ENCODE measurements around the gene AK4.
A peak's percentile ranks its signal among the peaks of the same experiment; 100 is the strongest.
"Not testable (repeated sequence)": the region's sequence is repeated elsewhere in the genome, so short reads cannot be mapped to it uniquely, and the experiment has no call there.

The AK4 gene

DNA sequence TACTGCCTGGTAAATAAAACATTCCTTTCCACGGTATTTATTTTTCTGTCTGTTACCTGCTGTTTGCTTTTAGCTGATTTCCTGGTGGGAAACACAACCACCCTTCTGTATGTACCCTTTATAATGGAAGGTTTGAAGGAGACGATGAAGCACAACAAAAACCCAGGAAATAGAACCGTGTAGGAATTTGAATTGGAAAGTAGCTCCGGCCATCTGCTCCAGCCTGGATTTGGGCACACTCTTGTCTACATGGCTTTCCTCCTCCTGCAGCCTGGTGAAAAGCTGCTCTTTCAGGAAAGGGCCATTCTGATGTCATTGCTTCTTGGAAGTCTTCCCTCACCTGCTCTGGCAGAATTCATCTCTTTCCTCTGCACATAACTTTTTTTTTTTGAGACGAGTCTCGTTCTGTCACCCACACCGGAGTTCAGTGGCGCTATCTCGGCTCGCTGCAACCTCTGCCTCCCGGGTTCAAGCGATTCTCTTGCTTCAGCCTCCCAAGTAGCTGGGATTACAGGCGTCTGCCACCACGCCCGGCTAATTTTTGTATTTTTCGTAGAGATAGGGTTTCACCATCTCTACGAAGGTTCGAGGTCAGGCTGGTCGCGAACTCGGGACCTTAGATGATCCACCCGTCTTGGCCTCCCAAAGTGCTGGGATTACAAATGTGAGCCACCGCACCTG is 2.7 kb downstream of the AK4 start:
- no peak for DNase-seq (ENCODE audit: low read depth, low spot score)

DNA sequence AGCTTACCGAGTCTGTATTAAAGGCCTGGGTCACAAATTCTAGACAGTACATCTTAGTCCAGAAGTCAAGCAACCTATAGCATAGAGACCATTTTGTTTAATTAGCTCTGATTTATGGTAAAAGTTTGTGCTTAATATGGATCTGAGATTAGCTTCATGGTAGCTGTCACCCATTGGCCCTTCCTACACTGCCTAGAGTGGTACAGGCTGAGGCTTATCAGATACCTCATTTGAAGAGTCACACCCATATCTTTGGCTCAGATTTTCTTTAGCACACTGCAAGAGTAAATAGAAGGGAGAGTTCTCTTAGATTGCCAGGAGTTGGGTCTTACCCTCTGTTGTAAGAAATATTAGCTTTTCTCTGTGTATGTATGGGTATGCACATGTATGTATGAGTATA is 3.6 kb downstream of the AK4 start:
- no peak for DNase-seq (ENCODE audit: low read depth, low spot score)

DNA sequence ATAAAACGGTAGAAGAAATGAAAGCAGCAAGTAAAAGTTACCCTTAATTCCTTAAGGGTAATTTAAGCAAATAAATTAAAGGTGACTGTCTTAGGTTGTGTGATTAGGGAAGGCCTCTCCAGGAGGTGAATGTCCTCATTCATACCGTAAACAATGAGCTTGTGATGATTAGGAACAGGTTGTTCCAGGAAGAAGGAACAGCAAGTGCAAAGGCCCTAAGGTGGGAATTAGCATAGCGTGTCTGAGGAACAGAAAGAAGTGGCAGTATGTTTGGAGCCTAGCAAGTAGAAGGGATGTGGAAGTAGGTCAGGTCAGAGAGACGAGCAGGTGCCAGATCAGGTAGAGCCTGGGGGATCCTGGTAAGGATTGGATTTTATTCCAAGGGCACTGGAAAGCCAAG is 5.6 kb downstream of the AK4 start:
- no peak for DNase-seq (ENCODE audit: low read depth, low spot score)

DNA sequence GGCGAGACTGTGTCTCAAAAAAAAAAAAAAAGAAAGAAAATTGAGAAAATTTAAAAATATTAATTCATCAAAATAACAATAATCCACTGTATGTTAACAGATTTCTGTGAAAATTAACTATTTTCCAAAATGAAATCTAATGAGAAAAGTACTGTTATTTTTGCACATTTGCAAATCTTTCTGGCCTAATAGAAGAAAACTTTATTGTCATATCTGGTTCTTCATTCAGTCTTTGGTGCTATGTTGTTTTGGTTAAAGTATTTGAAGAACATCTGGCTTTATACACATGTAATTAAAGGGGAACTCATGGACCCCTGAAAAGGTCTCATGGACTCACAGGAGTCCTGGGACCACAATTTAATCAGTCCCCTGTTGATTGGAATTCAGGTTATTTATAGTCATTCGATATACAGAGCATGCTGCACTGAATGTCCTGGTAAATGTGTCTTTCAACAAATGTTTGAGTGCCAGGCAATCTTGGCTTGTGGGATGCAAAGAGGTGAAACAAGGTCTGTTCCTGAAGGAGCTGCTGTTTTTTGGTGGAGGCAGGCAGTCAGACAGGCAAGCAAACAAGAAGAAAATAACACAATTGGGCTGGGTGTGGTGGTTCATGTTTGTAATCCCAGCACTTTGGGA is 9.0 kb downstream of the AK4 start:
- DNase-seq (ENCODE audit: low read depth, low spot score): no peak

DNA sequence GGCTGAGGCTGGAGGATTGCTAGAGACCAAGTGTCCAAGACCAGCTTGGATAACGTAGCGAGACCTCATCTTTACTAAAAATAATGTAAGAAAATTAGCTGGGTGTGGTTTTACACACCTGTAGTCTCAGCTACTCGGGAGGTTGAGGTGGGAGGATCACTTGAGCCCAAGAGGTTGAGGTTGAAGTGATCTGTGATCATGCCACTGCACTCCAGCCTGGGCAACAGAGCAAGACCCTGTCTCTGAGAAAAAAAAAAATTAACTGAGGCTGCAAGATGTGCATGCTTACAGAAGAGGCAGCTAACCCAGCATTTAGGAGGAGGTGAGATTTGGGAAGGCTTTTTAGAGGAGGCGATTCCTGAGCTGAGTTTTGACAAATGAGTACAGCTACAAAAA is 9.5 kb downstream of the AK4 start:
- no peak for DNase-seq (ENCODE audit: low read depth, low spot score)

DNA sequence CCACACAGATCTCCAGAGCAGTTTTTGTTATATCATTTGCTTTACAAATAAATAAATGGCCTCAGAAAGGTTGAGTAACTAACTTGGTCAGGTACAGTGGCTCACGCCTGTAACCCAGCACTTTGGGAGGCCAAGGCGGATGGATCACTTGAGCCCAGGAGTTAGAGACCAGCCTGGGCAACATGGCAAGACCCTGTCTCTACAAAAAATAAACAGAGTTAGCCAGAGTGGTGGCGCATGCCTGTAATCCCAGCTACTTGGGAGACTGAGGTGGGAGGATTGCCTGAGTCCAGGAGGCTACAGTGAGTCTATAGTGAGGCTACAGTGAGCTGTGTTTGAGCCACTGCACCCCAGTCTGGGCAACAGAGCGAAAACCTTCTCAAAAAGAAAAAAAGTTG is 11.3 kb downstream of the AK4 start:
- DNase-seq (ENCODE audit: low read depth, low spot score): not testable (repeated sequence)

DNA sequence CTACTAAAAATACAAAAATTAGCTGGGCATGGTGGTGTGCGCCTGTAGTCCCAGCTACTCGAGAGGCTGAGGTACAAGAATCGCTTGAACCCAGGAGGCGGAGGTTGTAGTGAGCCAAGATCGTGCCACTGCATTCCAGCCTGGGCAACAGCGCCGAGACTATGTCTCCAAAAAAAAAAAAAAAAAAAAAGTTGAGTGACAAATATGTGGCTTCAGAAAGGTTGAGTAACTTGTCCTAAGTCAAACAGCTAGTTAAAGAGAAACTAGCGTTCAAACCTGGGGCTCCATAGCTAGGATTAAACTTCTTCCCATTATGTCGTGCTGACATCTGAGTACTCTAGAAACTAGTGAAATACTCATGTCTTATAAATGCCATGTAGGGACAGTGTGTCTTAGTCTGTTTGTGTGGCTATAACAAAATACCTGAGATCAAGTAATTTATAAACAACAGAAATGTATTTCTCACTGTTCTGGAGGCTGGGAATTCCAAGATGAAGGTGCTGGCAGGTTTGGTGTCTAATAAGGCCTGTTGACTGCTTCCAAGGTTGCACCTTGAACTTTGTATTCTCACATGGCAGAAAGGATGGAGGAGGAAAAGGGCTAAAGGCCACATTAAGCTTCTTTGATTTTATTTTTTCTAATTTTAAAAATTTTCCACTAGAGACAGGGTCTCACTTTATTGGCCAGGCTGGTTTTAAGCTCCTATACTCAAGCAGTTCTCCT is 12.0 kb downstream of the AK4 start:
- DNase-seq (ENCODE audit: low read depth, low spot score): no peak

DNA sequence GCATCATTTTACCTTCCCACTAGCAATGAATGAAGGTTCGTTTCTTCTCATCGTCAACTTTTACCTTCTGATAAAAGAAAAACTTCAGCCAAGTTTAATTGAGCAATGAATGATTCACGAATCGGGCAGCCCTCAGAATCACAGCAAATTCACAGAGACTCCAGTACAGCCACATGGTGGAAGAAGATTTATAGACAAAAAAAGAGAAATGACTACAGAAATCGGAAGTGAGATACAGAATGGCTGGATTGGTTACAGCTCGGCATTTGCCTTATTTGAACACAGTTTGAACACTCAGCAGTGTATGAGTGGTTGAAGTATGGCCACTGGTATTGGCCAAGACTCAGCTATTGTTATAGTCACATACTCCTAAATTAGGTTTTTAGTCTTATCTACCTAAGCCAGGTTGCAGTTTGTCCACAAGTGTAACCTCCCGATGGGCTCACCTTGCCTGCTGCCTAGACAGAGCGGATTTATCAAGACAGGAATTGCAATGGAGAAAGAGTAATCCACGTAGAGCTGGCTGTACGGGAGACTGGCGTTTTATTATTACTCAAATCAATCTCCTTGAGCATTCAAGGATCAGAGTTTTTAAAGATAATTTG is 15.3 kb downstream of the AK4 start:
- no peak for DNase-seq (ENCODE audit: low read depth, low spot score)

DNA sequence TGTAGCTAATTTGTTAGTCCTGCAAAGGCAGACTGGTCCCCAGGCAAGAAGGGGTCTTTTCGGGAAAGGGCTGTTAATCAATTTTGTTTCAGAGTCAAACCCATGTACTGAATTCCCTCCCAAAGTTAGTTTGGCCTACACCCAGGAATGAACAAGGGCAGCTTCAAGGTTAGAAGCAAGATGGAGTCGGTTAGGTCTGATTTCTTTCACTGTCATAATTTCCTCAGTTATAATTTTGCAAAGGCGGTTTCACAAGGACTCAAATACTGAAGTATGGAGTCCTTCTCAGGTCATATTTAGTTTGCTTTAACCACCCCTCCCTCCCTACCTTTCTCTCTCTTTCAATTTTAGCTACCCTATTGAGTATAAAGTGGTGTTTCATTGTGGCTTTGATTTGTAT is 16.1 kb downstream of the AK4 start:
- DNase-seq (ENCODE audit: low read depth, low spot score): not testable (repeated sequence)

DNA sequence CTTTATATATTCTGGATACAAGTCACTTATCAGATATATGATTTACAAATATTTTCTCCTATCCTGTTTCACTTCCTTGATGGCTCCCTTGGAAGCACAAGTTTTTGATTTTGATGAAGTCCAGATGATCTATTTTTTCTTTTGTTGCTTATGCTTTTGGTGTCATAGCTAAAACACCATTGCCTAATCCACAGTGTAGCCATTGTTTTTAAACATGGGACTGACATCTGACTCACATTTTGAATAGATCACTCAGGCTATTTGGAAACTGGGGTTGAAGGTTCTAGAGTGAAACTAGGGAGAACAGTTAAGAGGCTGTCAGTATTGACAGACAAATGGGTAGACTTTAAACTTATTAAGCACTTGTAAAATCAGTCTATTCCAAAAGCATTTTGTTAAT is 16.6 kb downstream of the AK4 start:
- DNase-seq (ENCODE audit: low read depth, low spot score): no peak

DNA sequence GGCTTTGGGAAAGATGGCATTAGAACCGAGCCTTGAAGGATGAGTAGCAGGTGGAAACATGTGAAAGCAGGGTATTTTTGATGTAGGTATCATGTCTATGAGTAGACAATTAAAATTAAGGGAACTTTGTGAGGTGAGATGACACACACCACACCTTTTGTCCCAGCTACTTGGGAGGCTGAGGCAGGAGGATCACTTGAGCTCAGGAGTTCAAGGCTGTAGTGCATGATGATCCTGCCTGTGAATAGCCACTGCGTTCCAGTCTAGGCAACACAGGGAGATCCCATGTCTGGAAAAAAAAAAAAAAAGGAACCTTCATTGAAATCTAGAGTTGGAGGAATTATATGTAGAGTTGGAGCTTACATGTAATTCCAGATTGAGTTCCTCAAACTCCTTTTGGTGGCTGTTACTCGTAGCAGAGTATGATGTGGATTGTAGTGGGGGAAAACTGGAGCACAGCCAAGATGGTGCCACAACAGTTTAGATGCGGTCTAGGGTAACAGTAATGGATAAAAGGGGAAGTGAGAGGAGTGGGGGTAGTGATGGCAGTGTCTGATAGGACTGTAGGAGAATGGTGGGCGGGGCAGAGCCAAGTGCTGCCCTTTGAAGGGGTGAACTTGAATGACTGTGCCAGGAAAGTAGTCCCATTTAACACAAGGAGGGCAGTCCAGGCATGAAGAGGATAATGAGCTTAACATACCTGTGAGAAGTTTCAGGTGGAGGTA is 17.4 kb downstream of the AK4 start:
- no peak for DNase-seq (ENCODE audit: low read depth, low spot score)

DNA sequence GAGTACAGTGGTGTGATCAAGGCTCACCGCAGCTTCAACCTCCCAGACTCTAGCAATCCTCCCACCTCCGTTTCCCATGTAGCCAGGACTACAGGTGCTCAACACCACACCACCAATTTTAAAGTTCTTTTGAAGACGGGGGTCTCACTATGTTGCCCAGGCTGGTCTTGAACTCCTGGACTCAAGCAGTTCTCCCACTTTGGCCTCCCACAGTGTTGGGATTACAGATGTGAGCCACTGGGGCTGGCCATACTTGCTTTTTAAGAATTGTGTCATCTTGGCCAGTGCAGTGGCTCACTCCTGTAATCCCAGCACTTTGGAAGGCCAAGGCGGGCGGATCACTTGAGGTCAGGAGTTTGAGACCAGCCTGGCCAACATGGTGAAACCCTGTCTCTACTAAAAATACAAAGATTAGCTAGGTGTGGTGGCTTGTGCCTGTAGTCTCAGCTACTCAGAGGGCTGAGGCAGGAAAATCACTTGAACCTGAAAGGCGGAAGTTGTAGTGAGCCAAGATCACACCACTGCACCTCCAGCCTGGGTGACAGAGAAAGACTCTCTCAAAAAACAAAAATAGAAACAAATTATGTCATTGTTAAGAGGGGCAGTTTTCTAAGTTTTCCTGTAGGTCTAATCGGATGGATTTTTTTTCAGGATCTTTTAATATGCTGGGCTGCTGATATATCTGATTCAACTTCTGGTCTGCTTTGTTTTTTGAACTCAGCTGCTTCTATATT is 18.7 kb downstream of the AK4 start:
- no peak for DNase-seq (ENCODE audit: low read depth, low spot score)

DNA sequence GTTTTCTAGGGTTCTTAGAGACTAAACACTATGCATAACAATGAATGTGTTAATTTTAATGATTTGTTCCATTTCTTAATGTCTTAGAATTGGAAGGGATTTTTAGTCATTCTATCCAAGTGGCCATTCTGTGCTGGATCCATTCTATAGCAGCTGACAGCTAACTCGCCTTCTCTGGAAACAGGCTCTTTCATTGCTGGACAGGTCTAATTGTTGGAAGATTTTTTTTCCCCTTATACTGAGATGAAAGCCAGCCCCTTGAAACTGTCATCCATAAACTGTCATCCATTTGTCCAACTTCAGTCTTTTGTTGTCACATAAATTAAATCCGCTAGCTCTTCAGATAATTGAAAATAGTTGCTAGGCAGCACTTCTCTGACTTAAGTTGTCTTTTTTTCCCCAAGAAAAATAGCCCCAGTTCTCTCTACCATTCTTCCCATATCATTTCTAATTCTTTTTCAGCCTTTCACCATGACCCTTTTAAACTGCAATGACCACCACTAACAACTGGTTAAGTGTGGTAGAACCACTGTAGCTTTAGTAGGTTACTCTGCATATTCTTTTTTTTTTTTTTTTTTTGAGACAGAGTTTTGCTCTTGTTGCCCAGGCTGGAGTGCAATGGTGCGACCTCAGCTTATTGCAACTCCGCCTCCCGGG is 19.7 kb downstream of the AK4 start:
- DNase-seq (ENCODE audit: low read depth, low spot score): no peak

DNA sequence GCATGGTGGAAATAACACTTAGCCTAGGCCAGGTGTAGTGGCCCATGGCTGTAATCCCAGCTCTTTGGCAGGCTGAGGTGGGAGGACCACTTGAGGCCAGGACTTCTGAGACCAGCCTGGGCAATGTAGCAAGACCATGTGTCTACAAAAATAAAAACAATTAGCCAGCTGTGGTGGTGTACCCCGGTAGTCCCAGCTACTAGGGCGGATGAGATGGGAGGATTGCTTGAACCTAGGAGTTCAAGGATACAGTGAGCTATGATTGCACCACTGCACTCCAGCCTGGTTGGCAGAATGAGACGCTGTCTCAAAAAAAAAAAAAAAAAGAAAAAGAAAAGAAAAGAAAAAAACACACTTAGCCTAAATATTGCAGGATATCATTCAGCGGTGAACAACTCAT is 20.9 kb downstream of the AK4 start:
- no peak for DNase-seq (ENCODE audit: low read depth, low spot score)

DNA sequence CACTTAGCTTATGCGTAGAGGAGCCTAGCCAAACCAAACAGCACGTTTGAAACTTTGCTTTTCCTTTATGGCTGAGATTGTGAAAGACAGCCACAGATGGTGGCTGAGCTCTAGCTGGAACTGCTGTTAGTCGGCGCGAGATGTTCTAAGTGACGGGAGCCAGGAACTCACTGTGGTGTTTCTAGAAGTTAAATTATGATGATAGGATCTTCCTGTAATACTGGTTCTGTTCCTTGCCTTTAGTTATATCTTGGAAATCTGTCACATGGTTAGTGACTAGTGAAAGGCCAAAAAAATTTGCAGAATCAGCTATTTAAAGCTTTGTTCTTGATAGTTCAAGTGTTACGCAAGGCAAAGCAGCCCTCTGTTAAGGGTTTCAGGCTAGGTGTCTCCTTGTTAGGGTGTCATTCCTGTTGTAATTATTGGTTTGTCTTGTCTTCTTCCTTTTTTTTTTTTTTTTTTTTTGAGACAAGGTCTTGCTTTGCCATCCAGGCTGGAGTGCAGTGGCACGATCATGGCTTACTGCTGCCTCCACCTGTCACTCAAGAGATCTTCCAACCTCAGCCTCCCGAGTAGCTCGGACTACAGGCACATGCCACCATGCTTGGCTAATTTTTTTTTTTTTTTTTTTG is 22.6 kb downstream of the AK4 start:
- peak; percentile 43 for DNase-seq (ENCODE audit: low read depth, low spot score)

DNA sequence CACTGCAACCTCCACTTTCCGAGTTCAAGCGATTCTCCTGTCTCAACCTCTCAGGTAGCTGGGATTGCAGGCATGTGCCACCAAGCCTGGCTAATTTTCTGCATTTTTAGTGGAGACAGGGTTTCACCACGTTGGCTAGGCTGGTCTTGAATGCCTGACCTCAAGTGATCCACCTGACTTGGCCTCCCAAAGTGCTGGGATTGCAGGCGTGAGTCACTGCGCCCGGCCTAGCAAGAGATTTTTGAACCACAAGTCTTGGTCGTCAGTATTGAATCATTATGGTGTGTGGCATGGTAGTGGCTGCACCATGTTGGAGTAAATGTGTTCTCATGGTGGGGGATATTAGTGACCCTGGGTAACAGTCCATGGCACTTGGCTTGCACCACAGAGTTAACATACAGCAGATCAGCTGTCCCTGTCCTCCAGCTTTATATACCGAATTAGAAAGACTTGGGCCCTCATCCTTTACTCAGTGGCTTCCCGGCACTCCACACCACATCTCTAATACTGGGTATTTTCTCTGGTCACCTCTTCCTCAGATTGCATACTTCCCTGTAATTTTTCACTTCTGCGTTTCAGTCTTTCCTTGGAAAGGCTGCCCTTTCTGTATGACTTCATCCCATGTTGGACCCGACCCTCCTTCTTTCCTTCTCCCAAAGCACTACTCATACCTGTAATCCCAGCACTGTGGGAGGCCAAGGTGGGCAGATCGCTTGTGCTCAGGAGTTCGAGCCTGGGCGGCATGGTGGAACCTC is 25.1 kb downstream of the AK4 start:
- DNase-seq (ENCODE audit: low read depth, low spot score): no peak

DNA sequence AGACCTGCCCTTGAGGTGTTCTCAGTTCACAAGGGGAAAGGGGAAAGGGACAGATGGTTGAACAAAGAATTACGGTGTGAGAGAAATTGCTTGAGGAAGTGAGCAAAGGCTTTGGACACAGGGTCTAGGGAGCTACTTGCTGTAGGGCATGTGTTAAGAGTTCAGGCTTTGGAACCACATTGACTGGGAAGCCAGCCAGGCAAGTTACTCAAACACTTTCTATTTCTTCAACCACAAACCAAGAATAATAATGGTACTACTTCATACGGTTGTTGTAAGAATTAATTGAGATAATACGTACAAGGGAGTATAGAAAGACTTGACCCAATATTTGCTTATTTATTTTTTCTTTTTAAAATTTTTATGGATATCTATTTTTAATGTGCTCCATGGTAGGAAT is 26.6 kb downstream of the AK4 start:
- DNase-seq (ENCODE audit: low read depth, low spot score): peak; percentile 89

DNA sequence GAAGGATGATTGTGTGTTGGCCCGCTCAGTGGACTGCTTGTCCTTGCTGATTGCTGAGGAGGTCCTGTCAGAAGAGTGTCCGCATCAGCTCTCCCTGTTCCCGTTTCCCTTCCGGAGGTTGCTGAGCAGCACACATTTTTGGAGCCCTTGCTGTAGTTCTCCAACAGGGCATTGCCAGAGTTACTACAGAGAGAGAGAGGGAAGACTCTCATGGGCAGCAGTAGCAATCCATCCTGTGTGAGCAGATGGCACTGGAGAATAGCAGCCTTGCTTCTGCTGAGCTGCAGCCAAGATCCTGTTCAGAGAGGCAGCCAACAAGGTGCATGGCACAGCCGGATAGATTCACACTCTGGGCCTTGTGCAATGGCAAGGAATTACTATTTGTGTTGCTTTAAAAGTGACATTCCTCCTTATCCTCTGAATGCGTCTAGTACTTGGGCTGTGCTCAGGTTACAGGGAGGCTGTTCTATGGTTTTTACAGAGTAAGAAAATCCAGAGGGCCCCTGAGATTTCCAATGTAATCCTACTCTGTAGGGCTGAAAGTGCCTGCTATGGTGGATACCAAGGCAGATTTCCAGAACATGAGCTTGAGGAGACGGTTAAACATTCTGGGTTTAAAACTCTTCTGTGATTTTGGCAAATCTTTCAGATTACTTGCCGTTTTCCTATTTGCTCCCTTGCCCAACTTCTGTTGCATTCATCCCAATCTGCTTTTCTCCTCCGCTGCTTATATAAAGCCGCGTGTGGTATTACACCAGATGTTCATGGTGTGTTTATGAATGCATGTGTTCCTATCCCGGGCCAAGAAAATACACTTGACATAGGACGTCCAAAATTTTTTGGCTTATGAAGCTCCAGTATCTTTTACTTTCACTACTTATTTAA is 27.4 kb downstream of the AK4 start:
- DNase-seq (ENCODE audit: low read depth, low spot score): no peak

DNA sequence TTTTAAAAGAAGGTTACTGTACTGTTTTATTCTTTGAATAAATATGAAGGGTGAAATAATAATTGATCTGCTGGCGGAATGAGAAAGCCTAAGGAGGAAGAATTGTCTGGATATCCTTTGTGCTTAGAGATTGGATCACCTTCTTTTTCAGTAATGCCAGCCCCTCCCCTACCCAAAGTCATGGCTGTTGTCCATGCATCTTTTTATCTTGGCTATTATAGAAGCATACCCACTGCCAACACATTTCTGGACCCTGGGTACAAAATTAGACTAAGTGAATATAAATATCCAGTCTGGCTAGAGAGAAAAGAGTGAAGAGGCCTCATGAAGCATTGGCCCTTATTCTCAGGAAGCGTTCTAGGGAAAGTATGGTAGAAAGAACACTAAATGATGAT is 28.1 kb downstream of the AK4 start:
- no peak for DNase-seq (ENCODE audit: low read depth, low spot score)

All from smooth muscle cell of the brain vasculature (primary cell).